ENCODE measurements around the gene ARID1B.
A peak's percentile ranks its signal among the peaks of the same experiment; 100 is the strongest.

The ARID1B gene

DNA sequence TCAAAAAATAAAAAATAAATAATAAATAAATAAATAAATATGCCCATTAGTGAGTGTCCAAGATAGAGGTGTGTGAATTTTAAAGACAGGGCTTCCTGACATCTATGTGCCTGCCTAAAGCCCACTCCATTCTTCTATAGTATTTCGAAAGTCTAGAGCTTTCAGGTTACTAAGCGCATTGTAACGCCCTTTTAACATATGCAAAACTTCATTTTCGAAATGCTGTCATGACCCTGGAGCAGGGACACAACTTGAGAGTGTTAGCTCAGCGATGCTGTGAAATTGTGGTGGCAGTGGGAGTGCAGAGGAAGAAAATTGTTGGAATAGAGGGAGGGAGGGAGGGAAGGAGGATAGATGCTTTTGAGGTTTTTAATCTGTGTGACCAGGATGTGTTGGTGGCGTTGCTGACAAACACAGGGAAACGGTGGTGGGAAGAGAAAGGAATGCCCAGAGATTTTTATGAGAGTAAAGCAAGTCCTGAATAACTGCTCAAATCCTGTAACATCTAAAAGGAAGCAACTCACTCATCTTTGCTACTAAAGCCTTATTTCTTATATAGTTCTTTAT lies 169.3 kb downstream of the ARID1B start:
- no peak for DNase-seq

DNA sequence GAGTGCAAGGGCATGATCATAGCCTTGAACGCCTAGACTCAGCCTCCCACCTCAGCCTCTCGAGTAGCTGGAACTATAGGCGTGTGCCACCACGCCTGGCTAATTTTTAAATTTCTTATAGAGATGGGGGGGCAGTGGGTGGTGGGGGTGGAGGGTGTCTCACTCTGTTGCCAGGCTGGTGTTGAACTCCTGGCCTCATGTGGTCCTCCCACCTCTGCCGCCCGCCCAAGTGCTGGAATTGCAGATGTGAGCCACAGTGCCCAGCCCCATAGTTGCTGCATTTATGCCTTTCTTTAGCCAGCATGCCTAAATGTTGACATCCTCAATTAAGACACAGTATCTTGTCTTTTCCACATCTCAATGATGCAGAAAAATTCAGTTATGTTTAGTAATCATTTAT lies 171.1 kb downstream of the ARID1B start:
- DNase-seq = no peak

DNA sequence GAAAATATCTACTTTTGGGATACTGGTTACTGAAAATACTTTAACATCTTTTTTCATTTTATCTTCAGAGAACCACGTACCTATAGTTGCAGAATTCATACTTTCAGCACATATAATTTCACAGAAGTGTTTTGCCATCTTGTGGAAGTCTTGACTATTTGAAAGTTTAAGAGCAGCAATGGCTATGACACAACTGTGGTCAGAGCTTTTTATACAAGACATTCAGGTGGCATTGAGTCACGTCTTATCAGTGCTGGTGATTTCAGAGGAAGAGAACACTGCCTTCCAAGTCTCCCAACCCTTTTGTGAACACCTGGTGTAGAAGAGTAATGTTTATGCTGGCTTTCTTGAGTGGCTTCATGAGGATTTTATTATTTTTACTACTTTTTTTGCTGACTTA lies 171.6 kb downstream of the ARID1B start:
- no peak for DNase-seq

DNA sequence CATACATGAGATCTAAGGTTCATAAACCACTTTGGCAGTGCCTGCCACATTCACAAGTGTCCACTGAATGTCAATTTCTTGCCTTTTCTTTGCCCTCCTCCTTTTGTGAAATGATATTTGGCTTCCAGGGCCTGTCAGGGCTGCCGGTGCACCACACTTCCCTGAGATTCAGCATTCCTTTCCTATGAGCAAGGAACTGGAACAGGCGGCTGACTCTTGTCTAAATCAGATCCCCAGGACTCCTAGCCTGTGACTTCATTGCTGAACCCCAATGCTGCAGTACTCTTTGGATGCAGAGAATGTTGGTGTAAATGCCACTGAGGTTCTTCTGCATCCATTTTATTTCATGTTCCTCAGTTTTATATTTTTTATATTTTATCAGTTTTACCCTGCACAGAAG lies 172.2 kb downstream of the ARID1B start:
- no peak for DNase-seq

DNA sequence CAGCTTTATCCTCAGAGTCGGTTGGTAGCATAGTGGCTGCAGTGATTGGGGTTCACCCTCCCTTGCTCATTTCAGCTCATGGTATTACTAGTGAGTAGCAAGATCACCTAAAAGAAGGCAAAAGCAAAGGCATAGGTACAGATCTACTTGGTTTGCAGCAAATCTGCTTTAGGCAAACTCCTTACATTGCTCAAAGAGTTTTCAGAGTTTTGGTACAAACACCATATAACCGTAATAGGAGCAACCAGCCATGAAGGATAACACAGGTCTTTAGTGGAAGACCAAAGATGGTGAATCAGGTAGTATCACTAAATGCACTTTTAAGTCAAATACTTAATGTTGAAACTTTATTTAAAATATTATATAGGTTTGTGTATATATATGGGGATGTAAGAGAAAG lies 172.9 kb downstream of the ARID1B start:
- no peak for DNase-seq

DNA sequence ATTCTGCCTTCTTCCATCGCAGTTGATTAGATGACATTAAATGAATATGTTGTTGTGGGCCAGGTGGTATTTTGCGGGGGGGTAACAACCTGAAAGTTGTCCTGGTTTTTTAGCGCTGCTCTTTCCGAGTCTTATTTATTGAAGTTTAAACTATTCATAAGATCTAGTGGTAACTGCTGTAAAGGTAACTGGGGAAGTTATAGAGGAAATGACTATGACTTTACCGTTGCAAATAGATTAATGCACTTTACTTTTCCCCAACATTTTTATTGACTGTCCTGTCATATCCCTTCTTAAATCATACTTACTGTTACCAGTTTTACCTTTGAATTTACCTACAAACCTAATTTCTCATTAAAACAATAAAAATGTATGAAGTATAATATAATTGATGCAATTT lies 173.4 kb downstream of the ARID1B start:
- DNase-seq = no peak

DNA sequence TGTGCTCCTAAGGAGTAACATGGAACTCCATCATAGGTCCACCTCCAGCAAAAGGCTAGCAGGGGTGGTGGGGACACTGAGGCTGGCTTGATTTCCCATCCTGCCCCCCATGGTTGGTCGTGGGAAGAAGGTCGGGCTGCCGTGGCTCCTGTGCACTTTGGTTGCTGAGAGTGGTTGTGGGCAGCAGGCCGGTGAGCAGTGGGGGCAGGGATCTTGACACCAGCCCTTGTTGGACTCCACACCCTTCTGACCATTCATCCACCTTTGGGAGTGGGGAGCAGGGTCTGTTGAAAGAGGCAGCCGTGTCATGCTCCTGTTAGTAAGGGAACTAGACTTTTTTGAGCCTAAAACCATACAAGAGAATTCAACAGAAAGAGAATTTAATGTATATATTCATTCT lies 175.2 kb downstream of the ARID1B start:
- no peak for DNase-seq

DNA sequence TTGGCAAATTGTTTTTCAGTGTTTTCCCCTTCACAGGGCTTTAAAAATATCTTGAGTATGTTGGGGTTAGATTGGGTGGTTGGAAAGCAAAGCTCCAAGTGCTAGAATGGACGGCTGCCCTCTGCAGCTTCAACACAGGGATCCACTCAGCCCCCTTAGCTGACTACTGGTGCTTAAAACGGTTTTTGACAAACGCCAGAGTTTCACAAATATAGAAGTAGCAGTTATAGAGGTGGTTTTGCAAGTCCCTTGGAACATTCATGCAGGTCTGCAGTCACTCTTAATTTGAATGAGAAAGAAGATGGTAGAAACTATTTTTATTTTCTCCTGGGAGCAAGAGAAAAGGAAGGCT lies 175.9 kb downstream of the ARID1B start:
- no peak for DNase-seq

DNA sequence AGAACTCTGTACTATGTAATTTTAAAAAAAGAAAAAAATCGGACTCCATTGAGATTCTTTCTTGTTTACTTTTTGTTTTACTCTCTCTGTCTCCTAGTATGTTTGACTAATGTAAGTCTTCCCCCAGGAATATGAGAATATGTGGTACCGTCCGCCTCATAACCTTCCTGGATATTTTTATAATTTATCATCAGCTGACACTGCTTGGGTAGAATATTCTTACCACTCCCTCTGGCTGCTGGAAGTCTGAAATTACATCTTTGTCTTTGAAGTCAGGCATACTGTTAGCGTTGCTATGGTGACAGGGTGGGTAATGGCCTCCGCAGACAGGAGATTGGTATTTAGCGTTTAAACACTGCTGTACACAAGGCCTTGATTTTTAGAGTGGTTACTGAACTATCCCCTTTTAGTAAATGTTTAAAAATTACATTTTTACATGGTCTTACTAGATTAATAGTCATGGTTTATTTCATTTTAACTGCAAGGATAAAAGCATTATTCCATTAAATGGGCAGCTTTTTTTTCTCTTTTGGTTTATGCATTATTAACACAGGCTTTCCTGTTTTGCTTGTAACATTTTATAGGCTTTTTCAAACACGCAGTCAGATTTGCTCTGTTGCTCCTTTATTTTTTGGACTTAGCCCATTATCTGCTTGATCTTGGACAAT lies 176.4 kb downstream of the ARID1B start:
- DNase-seq = no peak

DNA sequence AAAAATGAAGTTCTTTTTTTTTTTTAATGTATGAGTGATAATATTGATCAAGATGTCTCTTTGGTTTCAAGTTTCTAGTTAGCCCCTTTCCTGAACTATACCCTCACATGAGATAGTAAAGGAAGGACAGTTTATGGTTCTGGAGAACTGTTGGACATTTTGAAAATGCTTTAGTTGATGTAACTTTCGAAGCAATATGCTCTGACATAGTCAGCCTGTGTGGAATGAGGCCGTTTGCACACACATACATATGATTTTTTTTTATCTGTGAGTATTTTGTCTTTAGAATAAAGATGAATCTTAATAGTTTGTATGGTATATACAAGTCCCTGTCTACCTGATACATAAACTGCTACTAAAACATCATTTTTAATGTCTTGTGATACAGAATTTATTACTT lies 177.0 kb downstream of the ARID1B start:
- no peak for DNase-seq

DNA sequence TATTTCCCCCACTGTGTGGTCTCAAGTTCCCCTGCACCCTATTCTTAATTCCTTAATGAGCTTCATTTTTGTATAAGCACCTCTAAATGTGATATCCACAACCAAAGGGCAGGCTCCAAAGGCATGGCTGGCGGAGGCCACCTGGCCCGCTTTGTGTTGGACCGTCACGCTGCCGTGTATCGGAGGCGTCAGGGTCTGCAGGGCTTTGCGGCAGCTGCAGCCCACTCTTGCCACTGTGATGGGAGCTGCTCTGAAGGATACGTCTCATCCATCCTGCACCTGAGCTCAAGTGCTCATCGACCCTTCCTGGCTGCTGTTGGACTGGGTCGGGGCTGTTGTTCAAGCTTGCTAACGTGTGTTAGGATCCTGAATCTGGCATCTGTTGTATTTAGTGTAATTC lies 177.6 kb downstream of the ARID1B start:
- DNase-seq = no peak

DNA sequence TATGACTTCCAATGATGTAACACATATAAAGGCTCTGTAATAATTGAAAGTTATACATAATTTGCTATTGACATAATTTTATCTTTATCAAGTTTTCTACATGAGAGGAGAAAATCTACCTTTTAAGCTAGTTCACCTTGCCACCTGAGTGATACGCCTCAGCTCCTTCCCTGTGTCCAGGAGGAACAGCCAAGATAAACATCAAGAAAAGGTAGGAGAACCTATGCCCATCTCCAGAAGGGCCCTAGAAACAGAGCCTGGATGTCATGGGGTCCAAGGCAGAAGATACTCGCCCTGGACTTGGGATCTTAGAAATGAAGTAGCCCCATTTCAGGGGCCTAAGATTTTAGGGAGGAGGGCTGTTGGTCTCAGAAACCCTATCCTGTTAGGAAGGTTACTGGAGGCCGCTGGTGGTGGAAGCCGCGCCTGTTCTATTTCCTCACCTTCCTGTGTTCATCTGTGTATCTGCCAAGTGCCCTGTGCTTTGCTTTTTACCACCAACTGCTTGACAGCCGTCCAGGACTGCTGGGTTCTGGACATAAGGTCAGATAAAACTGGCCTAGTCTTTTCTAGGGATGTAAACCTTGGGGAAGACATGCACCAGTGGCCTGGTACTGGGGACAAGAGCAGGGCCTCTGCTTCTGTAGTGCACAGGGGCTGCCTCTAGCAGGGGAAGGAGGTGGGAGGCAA lies 178.5 kb downstream of the ARID1B start:
- no peak for DNase-seq

DNA sequence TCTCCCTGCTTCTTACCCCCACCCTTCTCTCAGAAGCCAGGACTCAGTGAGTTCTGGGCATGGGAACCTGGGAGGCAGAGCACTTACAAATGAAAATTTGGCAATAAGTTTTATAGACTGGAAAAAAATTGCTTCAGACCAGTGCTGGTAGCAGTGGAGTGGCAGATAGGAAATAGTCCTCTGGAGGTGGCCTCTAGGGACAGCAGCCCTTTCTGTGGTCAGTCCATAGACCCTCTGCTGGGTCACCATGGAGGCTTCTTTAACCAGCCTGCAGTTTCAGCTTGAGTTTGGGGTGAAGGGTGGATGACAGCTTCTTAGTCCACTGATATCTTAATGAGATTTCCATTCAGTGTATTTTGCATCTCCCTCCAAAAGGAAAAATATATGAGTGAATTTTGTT lies 179.1 kb downstream of the ARID1B start:
- no peak for DNase-seq

DNA sequence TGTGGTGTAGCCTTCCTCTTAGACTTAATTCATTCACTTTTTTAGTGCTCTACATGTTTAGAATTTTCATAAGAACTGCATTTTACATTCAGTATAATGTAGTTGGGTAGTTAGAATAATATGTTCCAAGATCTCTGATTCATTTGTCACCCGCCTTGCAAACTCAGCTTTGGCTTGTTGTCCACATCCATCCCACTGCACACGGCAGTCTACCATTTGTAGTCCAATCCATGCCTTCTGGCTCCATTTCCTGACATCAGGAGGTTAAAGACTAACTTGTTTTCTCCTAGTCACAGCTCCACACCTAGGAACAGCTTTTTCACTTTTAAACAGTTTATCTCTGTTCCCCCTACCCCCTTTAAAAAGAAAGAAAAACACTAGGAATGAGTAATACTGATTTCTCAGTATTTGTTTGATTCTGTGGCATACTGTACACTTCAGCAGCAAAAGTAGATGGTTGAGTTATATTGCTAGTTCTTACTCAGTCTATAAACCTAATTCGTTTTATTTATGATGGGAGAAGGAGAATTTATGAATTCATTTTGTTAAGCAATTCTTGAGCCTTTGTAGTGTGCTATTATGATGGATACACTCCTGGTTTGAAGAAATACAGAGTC lies 180.9 kb downstream of the ARID1B start:
- no peak for DNase-seq

DNA sequence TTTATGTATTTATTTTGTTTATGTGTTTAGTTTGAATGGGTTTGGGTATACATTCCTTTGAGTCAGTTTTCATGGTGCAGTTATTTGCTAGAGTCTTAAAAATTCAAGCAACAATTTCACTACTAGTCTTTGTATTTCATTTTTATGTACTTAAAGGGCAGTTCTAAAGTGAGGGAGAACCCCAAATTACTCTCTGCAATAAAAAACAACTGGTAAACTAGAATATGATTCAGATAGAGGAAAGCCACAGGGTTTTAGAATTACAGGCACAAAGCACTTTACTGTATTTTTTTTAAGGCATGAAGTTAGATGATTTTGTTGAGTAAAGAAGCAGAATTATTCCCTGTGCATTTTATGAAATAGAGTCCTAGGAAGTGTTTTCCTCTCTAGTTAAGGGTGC lies 183.3 kb downstream of the ARID1B start:
- no peak for DNase-seq

DNA sequence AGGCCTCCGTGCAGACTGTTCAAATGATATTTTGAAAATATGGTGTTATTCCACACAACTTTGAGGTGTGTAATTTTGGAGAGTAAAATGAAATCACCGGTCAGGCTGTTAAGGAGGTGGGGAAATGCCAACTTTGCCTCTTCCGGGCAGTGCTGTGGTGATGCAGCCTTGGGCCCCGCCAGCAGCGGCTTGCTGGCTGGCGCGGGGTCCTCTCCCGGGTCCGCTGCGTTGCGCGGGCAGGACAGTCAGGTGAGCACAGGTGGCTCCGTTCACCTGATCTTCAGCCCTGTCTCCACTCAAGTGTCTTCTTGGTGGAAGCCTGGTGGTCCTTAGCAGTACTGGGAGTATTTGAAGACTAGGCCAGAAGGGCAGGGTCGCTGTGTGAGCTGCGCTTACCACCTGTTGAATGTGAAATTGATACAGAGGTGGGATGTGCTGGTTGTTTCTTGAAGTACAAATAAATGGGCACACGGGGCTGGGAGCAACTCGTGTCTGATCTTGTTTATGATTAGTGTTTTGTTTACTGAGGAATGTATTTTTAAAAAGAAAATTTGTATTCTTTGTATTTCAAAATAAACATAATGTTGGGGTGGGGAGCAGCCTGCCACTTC lies 184.2 kb downstream of the ARID1B start:
- no peak for DNase-seq

DNA sequence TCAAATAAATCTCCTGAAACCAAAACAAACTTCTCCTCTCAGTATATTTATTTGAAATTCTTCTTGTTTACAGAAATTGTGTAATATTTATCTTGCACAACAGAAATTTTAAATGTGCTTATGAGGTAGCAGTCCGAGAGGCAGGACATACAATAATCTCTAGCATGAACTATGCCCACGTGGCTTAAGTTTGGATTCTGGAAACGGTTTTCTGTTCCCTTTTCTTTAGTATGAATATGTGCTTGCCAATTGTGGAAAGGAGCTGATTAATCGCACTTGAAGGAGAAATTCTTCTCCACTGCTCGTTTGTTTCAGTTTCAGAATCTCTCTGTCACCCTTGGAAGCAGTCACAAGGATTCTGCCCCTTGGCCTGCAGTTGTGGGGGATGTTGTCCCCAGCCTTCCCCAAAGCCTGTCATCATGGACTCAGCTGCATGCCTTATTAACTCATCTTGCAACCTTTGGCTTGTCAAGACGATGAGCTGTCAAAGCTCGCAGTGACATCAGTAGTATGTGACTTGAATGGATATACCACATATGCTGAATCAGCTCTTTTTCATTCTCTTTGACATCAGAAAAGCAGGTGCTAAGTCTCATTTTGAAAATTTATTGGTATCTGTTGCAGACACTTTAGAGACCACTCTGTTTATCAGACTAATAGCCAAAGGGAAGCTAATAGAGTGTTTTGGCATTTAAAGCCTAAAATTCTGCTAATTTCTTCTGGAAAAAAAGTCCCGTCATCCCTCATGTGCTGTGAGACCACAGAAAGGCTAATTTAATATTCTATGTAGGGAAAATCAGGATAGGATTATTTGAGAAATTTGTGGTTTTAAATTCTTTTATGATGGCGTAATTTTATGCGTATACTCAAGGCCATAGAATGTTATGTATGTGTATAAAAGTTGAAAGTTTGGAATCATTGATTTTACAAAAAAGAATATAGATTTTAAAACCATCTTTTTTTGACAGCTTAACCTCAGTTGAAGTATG lies 186.8 kb downstream of the ARID1B start:
- peak; percentile 39 for DNase-seq

DNA sequence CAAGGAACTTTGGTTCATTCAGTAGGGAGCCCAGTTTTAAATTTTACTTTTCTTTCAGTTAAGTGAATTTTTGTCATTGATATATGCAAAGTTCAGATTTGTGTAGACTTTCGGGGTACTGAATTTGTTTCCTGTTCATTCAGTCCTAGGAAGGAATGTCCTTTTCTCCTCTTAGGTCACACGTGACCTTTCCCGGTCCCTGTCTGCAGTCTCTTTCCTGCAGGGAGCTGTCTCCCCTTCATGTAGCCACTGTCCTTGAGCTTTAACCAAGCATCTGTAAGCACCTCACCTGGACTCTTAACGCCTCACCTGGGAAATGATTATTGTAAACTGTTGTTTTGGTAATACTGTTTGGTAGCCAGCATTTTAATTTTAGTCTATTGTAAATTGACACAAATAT lies 190.7 kb downstream of the ARID1B start:
- DNase-seq = no peak

DNA sequence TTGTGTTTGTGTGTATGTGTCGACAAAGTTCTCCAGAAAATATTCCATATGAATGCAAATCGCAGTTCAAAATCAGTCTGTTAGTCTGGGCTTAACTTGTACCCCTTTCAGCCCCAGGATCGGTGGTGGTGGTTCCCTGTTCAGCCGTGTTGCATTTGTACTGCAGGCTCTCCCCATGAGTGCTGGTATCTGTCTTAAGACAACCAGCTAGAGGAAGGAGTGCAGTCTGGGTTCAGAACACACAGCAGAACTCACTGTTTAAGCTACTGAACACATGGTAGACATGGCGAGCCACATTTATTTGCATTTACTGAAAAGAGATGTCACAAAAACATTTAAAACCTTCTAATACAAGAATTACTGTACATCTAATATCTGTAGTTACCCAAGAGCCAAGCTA lies 192.1 kb downstream of the ARID1B start:
- DNase-seq = no peak

DNA sequence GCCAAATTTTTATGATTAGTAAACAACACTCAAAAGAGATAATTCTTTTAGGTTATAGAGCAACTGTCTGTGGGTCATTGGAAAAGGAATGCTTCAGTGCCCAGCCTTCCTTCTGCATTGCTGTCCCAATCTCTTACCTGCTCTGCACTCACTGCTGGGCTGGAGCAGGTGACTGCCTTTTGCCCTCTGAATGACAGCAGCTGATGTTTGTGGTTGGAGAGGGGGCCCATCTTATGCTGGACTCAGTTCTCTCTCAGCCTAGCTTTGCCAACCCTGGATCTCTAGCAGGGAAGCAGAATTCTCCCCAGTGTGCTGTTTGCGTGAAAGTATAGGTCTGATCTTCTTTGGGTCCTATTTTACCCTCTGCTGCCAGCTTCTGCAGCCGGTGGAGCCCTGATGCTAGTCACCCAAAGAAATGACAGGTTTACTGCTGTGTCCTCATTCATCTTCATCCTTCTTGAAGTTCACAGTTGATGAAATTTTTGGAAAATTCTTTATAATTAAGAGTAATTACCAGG lies 193.5 kb downstream of the ARID1B start:
- no peak for DNase-seq

DNA sequence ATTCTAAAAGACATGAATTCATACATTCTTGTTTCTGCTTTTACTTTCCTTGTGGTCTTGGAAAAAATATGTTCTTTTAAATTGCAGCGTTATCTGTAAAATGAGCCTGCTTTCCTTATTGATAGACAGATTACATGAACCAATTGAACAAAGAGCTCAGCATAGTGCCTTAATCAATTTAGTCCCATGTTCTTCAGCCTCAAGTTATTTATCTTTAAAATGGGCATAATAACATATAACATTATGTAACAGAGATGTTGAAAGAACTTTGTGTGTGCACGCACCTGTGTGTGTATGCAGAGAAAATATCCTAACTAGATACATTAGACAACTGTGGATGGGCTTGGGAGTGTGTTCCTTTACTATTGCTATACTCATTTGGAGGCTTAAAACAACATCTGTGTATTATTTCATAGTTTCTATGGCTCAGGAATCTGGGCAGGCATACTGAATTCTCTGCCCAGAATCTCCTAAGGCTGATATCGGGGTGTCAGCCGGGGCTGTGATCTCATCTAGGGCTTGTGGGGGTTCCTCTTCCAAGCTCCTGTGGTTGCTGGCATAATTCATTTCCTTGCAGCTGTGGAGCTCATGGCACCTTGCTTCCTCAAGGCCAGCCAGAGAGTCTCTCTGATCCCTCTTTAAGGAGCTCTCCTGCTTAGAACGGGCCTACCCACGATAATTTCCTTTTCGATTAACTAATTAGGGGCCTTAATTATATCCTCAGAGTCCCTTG lies 194.1 kb downstream of the ARID1B start:
- DNase-seq = no peak

DNA sequence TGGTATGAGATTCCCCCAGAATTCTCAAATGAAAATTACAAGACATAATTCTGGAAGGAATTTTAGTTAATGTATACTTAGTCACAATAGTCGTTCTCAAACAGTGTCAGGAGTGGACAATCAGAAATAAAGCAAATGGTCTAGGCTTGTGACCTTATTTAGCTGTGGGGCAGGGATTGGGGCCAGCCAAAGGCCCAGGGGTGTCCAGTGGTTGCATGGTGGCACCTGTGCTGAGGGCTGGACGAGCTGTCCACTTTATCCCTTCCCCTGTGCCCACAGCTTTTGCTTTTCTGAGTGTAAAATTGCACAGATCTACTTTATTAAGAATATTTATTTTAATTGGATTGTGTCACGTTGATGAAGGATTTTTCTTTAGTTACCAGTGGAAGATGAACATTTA lies 195.0 kb downstream of the ARID1B start:
- no peak for DNase-seq
